ENCODE results near the gene TMC1. TPM values are rescaled to one million over a fixed set of nuclear protein-coding genes. Genes with fewer than 3 reads are reported as not detected.
"Not testable (repeated sequence)": the region's sequence is repeated elsewhere in the genome, so short reads cannot be mapped to it uniquely, and the experiment has no call there.

Gene TMC1
- total and polyA plus RNA-seq, 5 donors: 0.05 to 0.45 TPM; not detected in 3

DNA sequence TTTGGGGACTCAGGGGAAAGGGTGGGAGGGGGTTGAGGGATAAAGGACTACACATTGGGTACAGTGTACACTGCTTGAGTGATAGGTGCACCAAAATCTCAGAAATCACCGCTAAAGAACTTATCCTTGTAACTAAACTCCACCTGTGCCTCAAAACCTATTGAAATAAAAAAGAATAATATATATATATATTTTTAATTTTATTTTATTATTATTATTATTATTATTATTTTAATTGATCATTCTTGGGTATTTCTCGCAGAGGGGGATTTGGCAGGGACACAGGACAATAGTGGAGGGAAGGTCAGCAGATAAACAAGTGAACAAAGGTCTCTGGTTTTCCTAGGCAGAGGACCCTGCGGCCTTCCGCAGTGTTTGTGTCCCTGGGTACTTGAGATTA lies 328.8 kb downstream of the TMC1 start:
- ATAC-seq; H3K9me3 ChIP-seq (ENCODE audit: control insufficient read depth, low read length); H3K4me1 ChIP-seq (ENCODE audit: control insufficient read depth, insufficient read depth, low read length); H3K27me3 ChIP-seq (ENCODE audit: control insufficient read depth, insufficient read depth); intact Hi-C loops (cut with DNase I); H3K27ac ChIP-seq (ENCODE audit: low read length); H3K4me3 ChIP-seq (ENCODE audit: low read length); DNase-seq: not testable (repeated sequence)
- 88% methylated on average over 4 of the region's 4 CpGs for WGBS

DNA sequence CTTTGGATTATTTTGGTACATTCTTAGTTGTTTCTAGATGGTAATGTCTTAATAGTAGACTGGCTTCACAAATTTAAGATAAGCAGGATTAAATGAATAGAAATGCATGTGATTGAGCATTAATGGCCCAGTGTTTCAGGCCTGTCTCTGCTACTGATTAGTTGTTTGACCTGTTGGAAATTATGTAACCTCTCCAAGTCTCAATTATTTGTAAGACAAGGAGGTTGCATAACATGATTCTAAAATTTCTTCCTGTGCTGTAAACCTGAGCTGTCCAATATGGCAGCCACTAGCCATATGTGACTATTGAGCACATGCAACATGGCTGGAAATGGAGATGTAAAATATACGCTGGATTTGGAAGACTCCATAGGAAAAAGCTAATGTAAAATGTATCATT lies 333.9 kb downstream of the TMC1 start:
- 97% methylated on average over 1 of the region's 1 CpG for WGBS
- Histone ChIP-seq H3K4me3 (ENCODE audit: low read length) (no peak overlapping the region), H3K27me3 (ENCODE audit: control insufficient read depth, insufficient read depth) (no peaks in the 10 kb centered on the region), H3K4me1 (ENCODE audit: control insufficient read depth, insufficient read depth, low read length) (peaks cover 7% of the 10 kb centered on the region), H3K9me3 (ENCODE audit: control insufficient read depth, low read length) (no peaks in the 10 kb centered on the region), H3K27ac (ENCODE audit: low read length) (no peak overlapping the region)
- intact Hi-C loops (cut with DNase I): loop anchor here (5.0 kb wide), 4 partner anchors 162 to 227 kb away; no protein-coding TSS in a partner anchor
- no peak for ATAC-seq
- no peak for DNase-seq

DNA sequence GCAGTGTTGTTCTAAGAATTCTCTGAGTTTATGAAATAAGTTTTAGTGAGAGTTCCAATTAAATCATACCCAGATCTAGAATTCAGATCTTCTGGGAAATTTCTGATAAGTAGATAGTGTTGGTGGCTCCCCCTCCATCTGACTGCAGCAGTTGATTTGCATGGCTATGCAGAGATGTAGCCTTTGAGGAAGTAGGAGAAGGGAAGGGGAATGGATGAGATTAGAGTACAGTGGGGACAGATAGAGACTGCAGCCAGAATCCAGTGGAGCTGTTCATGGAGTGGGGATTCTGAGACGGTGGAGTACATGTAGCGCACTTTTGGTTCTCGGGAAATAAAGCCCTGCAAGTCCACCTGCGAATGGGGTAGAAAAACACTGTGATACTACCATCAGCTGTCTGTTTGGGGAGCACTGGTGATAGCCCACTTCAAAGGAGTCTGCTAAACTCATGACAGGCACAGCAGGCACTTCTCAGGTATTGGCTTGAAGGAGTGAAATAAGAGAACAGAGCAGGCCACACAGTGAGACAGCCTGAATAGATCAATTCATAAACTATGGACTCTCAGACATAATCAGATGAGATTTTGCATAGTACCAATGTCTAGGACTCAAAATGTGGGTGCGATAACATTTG lies 334.6 kb downstream of the TMC1 start:
- H3K4me1 ChIP-seq (ENCODE audit: control insufficient read depth, insufficient read depth, low read length): peaks cover 7% of the 10 kb centered on the region
- no peak overlapping the region for H3K4me3 ChIP-seq (ENCODE audit: low read length)
- H3K27ac ChIP-seq (ENCODE audit: low read length): no peak overlapping the region
- no peaks in the 10 kb centered on the region for H3K9me3 ChIP-seq (ENCODE audit: control insufficient read depth, low read length)
- ATAC-seq: no peak
- H3K27me3 ChIP-seq (ENCODE audit: control insufficient read depth, insufficient read depth): no peaks in the 10 kb centered on the region
- 78% methylated on average over 5 of the region's 5 CpGs for WGBS
- no peak for DNase-seq
- intact Hi-C loops (cut with DNase I): loop anchor here (5.0 kb wide), 4 partner anchors 161 to 226 kb away; no protein-coding TSS in a partner anchor

DNA sequence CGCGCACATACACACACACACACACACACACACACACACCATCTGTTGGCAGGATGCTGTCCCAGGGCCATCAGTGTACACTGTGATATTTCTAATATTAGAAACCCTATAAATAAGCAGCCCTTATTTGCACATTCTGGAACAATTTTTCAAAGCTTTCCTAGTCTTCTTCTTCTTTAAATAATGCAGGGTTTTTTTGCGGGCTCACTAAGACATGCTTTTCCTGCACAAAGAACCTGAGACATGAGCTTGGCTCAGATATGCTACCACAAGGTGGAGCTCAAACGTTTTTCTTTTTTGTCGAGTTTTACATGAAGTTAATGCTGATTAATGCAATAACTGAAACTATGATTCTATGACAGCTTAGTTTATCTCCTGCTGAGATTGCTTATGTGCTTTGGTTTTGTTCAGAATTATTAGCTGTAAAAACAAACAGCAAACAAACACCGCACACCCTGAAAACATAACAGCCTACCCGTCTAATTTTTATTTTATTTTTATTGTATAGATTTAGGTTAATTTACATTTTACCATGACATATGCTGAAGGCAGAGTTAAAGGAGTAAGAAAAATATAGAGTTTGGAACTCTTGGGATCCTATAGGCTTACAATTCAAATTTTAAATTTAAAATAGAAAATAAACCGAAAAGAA lies 335.7 kb downstream of the TMC1 start:
- ATAC-seq: peak; percentile 67 to 78
- peaks cover 7% of the 10 kb centered on the region for H3K4me1 ChIP-seq (ENCODE audit: control insufficient read depth, insufficient read depth, low read length)
- H3K27ac ChIP-seq (ENCODE audit: low read length): no peak overlapping the region

DNA sequence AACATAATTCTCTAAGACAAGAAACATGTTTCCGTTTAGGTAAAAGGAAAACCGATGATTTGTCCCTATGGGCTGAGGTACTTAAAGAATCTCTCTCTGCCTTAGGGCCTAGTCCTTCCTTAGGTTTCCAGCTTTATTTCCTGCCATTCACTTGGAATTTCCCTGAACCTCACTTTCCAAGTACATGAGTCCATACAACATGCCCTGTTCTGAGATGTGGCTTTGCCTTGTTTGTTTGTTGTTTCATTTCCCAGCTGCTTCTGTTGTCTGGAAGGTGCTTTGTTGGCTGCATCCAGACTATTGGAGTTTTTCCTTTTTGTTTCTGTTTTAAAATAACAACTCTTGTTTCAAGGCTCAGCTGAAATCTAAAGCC lies 336.2 kb downstream of the TMC1 start:
- ATAC-seq (no peak), DNase-seq (no peak)
- Histone ChIP-seq H3K27me3 (ENCODE audit: control insufficient read depth, insufficient read depth) (no peaks in the 10 kb centered on the region), H3K27ac (ENCODE audit: low read length) (no peak overlapping the region), H3K9me3 (ENCODE audit: control insufficient read depth, low read length) (no peaks in the 10 kb centered on the region), H3K4me3 (ENCODE audit: low read length) (no peak overlapping the region), H3K4me1 (ENCODE audit: control insufficient read depth, insufficient read depth, low read length) (peaks cover 7% of the 10 kb centered on the region)
- 73% methylated on average over 2 of the region's 2 CpGs for WGBS
- intact Hi-C loops (cut with DNase I): loop anchor here (5.0 kb wide), 4 partner anchors 160 to 225 kb away; no protein-coding TSS in a partner anchor

More for the DNA sequence above, 335.7 kb downstream of the TMC1 start:
- Histone ChIP-seq H3K27me3 (ENCODE audit: control insufficient read depth, insufficient read depth) (no peaks in the 10 kb centered on the region), H3K9me3 (ENCODE audit: control insufficient read depth, low read length) (no peaks in the 10 kb centered on the region), H3K4me3 (ENCODE audit: low read length) (no peak overlapping the region)
- no peak for DNase-seq
- intact Hi-C loops (cut with DNase I): loop anchor here (5.0 kb wide), 4 partner anchors 160 to 225 kb away; no protein-coding TSS in a partner anchor
- WGBS: 43% methylated on average over 8 of the region's 8 CpGs

DNA sequence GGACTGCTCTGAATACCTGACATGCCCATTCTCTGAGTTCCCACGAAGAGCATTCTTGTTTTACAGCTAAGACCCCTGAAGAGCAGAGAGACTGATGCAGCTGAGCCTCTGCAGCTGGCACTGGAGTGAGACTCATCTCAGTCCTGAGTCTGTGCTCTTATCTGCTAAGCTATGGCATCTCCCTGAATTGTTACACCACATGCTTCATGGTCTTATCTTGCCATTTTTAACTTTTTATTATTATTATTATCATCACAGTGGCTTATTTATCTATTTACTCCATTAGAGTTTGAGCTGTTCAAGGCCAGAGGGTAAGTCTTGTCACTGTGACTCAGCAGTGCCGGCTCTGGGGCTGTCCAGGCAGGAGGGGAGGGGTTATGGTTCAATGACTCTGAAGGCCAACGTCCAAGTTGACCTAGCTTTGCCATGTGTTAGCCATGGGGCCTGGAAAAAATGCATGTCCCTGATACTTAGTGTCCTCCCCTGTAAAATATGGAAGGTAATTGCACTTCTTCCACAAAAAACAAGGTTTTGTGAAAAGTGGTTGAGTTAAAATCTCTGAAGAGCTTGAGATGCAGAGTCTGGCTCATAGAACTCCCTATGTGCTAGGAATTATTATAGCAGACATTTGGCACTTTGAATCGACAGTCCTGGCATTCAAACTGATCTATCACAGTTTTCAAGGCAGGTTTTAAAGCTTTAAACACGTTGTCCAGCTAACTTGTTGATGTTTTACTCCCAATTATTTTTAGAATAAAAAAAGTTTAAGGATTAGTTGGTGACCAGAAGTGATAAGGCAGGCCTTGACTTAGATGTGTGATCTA lies 336.9 kb downstream of the TMC1 start:
- intact Hi-C loops (cut with DNase I): loop anchor here (5.0 kb wide), 4 partner anchors 159 to 224 kb away; no protein-coding TSS in a partner anchor
- 25% methylated on average over 5 of the region's 5 CpGs for WGBS

DNA sequence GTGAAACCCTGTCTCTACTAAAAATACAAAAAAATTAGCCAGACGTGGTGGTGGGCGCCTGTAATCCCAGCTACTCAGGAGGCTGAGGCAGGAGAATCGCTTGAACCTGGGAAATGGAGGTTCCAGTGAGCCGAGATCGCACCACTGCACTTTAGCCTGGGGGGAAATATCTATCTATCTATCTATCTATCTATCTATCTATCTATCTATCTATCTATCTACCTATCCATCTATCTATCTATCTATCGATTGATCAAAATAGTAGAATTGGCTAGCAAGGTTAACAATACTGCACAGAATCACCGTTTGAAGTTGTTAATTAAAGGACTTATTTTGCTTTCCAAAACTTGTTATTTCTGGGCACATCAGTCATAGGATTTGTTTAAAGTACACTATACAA lies 341.4 kb downstream of the TMC1 start:
- H3K27ac ChIP-seq (ENCODE audit: low read length); intact Hi-C loops (cut with DNase I); DNase-seq; H3K4me1 ChIP-seq (ENCODE audit: control insufficient read depth, insufficient read depth, low read length); H3K9me3 ChIP-seq (ENCODE audit: control insufficient read depth, low read length); H3K4me3 ChIP-seq (ENCODE audit: low read length); H3K27me3 ChIP-seq (ENCODE audit: control insufficient read depth, insufficient read depth); ATAC-seq: not testable (repeated sequence)
- 93% methylated on average over 7 of the region's 7 CpGs for WGBS

More for the DNA sequence above, 336.9 kb downstream of the TMC1 start:
- H3K27ac ChIP-seq (ENCODE audit: low read length): peak overlapping the region; percentile 34
- peaks cover 7% of the 10 kb centered on the region for H3K4me1 ChIP-seq (ENCODE audit: control insufficient read depth, insufficient read depth, low read length)
- ATAC-seq (peak; percentile 83 to 88), DNase-seq (peak in 2 of 3 donors; percentile 47 to 55)
- no peaks in the 10 kb centered on the region for H3K27me3 ChIP-seq (ENCODE audit: control insufficient read depth, insufficient read depth)
- no peaks in the 10 kb centered on the region for H3K9me3 ChIP-seq (ENCODE audit: control insufficient read depth, low read length)
- H3K4me3 ChIP-seq (ENCODE audit: low read length): no peak overlapping the region

DNA sequence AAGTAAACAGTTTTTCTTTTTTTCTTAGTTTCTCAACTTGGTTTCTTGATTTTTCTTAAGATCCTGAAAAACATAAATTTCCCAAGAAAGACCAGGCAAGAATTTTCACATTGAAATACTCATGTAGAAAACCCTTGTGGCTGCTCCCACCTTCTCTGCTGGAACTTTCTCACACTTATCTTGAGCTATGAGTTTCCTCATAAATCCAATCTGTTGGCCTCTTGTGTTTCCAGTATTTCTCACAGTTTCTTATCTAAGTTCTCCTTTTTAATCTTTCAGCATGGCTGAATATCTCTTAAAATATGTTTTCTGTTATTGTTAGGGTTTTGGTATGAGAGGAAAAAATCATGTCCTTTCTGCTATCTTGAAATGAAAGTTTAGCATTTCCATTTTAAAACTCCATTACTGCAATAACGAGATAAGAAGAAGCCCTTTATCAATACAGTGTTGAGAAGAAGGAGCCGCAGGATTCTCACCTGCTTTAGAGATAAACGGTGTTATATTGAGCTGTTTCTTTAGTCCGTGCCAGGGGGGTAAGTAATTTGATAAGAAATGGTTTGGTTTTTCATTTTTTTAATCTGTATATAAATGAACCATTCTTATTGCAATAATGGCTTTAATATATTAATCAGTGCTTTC lies 342.2 kb downstream of the TMC1 start:
- H3K27me3 ChIP-seq (ENCODE audit: control insufficient read depth, insufficient read depth): no peaks in the 10 kb centered on the region
- no peak for ATAC-seq
- 22% methylated on average over 4 of the region's 4 CpGs for WGBS

DNA sequence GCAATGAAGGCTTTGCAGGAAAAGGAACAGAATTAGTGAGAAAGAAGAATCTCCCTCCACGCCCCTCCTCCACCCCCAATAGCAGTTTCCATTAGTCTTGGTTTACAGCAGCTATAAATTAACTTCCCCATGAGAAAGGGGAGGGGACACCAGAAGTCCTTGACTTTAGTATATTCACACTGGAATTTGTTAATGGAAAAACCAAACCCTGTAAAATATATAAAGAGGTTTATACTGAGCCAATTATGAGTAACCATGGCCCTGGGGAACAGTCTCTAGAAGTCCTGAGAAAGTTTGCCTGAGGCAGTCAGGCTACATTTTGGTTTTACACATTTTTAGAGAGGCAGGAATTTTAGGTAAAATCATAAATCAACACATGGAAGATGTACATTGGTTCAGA lies 342.9 kb downstream of the TMC1 start:
- 95% methylated on average over 1 of the region's 1 CpG for WGBS

More for the DNA sequence above, 342.2 kb downstream of the TMC1 start:
- DNase-seq: no peak
- peaks cover 2% of the 10 kb centered on the region for H3K4me1 ChIP-seq (ENCODE audit: control insufficient read depth, insufficient read depth, low read length)
- H3K9me3 ChIP-seq (ENCODE audit: control insufficient read depth, low read length): no peaks in the 10 kb centered on the region
- intact Hi-C loops (cut with DNase I): no loop called here
- no peak overlapping the region for H3K4me3 ChIP-seq (ENCODE audit: low read length)
- H3K27ac ChIP-seq (ENCODE audit: low read length): no peak overlapping the region

DNA sequence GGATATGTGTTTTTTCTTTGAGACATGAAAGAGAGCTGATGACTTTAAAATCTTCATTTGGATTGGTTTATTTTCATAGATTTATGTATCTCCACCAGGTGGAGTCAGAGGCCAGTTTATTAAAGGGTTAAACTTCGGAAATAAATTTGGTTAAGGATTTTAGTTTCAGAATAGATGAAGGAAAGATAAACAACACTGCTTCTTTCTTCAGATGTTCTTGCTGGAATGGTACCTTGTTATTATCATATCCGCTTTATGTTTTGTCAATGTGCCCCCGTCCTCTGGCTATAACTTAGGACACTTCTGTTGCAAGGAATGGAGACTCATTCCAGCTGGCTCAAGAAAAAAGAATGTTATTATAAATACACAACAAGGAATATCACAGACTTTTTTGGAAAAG lies 350.3 kb downstream of the TMC1 start:
- peaks cover 3% of the 10 kb centered on the region for H3K4me1 ChIP-seq (ENCODE audit: control insufficient read depth, insufficient read depth, low read length)
- H3K27ac ChIP-seq (ENCODE audit: low read length): no peak overlapping the region
- DNase-seq (no peak), ATAC-seq (no peak)
- no peak overlapping the region for H3K4me3 ChIP-seq (ENCODE audit: low read length)
- no peaks in the 10 kb centered on the region for H3K27me3 ChIP-seq (ENCODE audit: control insufficient read depth, insufficient read depth)
- WGBS: 41% methylated on average over 3 of the region's 3 CpGs
- intact Hi-C loops (cut with DNase I): loop anchor here in 1 of 4 donors (5.0 kb wide), 1 partner anchor 156 kb away; no protein-coding TSS in a partner anchor
- H3K9me3 ChIP-seq (ENCODE audit: control insufficient read depth, low read length): no peaks in the 10 kb centered on the region

More for the DNA sequence above, 342.9 kb downstream of the TMC1 start:
- DNase-seq: no peak
- no peak overlapping the region for H3K27ac ChIP-seq (ENCODE audit: low read length)
- no peak for ATAC-seq
- no peaks in the 10 kb centered on the region for H3K27me3 ChIP-seq (ENCODE audit: control insufficient read depth, insufficient read depth)
- intact Hi-C loops (cut with DNase I): no loop called here
- H3K4me3 ChIP-seq (ENCODE audit: low read length): no peak overlapping the region
- H3K4me1 ChIP-seq (ENCODE audit: control insufficient read depth, insufficient read depth, low read length): peaks cover 2% of the 10 kb centered on the region
- H3K9me3 ChIP-seq (ENCODE audit: control insufficient read depth, low read length): no peaks in the 10 kb centered on the region
